ENCODE data around the gene RNF208. TPM values are rescaled to one million over a fixed set of nuclear protein-coding genes. Genes with fewer than 3 reads are reported as not detected.
A peak's percentile ranks its signal among the peaks of the same experiment; 100 is the strongest.

The RNF208 gene
- total and polyA plus RNA-seq, 9 of the 15 experiments (the other 6 are each of a cell fraction or from before 2014, with no cell fraction given) = 0.15 to 6.9 (median 0.50) TPM; not detected in 2

DNA sequence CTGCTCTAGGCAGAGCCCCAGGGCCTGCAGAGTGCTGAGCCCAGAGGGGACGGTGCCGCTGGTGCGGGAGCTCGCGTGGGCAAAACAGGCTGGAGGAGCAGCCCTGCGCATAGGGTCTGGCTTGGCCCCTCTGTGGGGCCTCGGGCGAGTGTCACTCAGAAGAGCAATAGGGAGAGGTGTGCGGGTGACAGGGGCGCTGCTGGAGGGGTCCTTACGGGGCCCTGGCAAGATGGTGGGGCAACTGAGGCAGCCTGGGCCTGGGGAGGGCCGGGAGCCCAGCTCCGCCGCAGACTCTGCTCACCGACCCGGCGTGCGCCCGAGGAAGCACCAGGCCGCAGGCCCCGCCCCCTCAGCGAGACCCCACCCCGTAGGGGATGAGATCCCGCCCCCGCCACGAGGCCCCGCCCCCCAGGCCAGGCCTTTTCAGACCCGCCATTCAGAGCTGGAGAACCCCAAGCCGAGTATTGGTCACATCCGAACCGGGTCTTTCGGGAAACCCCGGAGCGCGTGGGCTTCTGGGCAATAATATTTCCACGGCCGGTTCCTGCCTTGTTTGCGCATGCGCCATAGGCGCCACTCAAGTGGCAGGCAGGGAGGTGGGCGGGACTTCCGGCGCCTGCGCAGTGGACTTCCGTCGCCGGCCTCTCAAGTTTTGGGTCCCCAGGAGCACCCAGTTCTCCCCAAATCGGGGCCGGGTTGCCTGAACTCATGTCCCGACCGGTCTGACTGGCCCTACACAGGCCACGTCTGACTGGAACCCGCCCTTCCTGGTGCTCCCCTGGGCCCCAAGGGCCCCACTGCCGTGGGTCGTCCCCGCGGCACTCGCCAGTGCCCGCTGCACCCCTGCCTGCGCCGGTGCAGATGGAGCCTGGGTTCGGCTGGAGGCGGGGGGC lies 1.3 kb upstream of the RNF208 start (continued):
- TF ChIP-seq ZNF766 (CRISPR knock-in tag; conservative IDR thresholded peaks at IDR 0.05) (no peak), SNRNP70 (optimal IDR thresholded peaks at IDR 0.05; ENCODE audit: low read depth, low read length) (no peak)

GRCh38 chr9:137221506-137222111 lies 431 bp downstream of the RNF208 start:
- intact Hi-C loops (cut with micrococcal nuclease) = no loop called here
- H3K9ac ChIP-seq (ENCODE audit: insufficient read depth in 1 of 2, low read depth in 2 of 2, low read length in 2 of 2) = peak overlapping the region in 1 of 2 experiments; percentile 33; a peak in 1 of 4 replicates
- ATAC-seq (no peak), FAIRE-seq (no peak), DNase-seq (ENCODE audit: extremely low read depth in 1 of 4, low spot score in 3 of 4) (peak in 1 of 4 experiments; percentile 23)
- BruUV-seq (replicated peaks) = no TSS peak
- H3K36me3 ChIP-seq (ENCODE audit: control insufficient read depth, insufficient read depth, low read length) = peaks cover 11% of the 10 kb centered on the region; the same call in 1 of the 3 replicates
- no peak overlapping the region for H3K4me2 ChIP-seq (ENCODE audit: insufficient read depth, low read length)
- no peak overlapping the region for H3K27ac ChIP-seq (ENCODE audit: extremely low read depth, low read depth, low read length)
- no peaks in the 10 kb centered on the region for H3K27me3 ChIP-seq (ENCODE audit: control insufficient read depth in 2 of 2, insufficient read depth in 2 of 2, low read length in 2 of 2)
- POLR2A ChIA-PET = interaction anchor here (0.9 to 1.7 kb wide), 4 partner anchors 17 to 33 kb away, joined by 3 to 7 read pairs (median 4); partner anchors contain the start of genes ANAPC2 and SSNA1
- H3K4me3 ChIP-seq = peak overlapping the region; percentile 11; the same call in 1 of the 2 replicates
- peaks cover 18% of the 10 kb centered on the region; the same call in 2 of the 3 replicates for H3K79me2 ChIP-seq (ENCODE audit: control insufficient read depth, insufficient read depth, low read length)
- H3K9me1 ChIP-seq (ENCODE audit: control insufficient read depth, insufficient read depth, low read length) = no peaks in the 10 kb centered on the region
- WGBS (ENCODE audit: insufficient coverage, low coverage, missing lambda C conversion rate) = 60% methylated on average over 1 of the region's 61 CpGs
- H2AFZ ChIP-seq (ENCODE audit: low read depth, low read length) = no peak overlapping the region
- H3K9me3 ChIP-seq (replicated peaks; ENCODE audit: control insufficient read depth, insufficient read depth, low read depth, low read length) = no peaks in the 10 kb centered on the region
- CTCF ChIA-PET (ENCODE audit: low intra/inter-chr PET ratio) = no interaction called here
- TF ChIP-seq TSC22D4 (tag; IDR thresholded peaks at IDR 0.05) (no peak), JUND (IDR thresholded peaks at IDR 0.05; ENCODE audit: borderline replicate concordance, low read depth, low read length) (no peak), JUND (tag; IDR thresholded peaks at IDR 0.05; ENCODE audit: borderline replicate concordance, low read depth, low read length) (no peak), BDP1 (IDR thresholded peaks at IDR 0.05; ENCODE audit: insufficient read depth, insufficient read length) (no peak), NR2C2 (CRISPR knock-in tag; IDR thresholded peaks at IDR 0.05) (no peak), NR2C2 (tag; IDR thresholded peaks at IDR 0.05) (peak; percentile 35; the same call in 1 of the 2 replicates), ZNF274 (IDR thresholded peaks at IDR 0.05; ENCODE audit: borderline replicate concordance, low read depth, low read length) (no peak), ZNF316 (IDR thresholded peaks at IDR 0.05) (no peak), NR2C1 (IDR thresholded peaks at IDR 0.05) (peak; percentile 27; the same call in 1 of the 2 replicates), NR2C1 (tag; IDR thresholded peaks at IDR 0.05) (peak; percentile 48; the same call in 1 of the 2 replicates), ARNT (IDR thresholded peaks at IDR 0.05) (no peak), ZNF507 (tag; conservative IDR thresholded peaks at IDR 0.05) (no peak), ZBTB33 (CRISPR knock-in tag; IDR thresholded peaks at IDR 0.05) (peak; percentile 32; the same call in 1 of the 2 replicates), HNRNPL (IDR thresholded peaks at IDR 0.05; ENCODE audit: low read depth, low read length) (peak; percentile 77; the same call in 1 of the 2 replicates), NCOA2 (IDR thresholded peaks at IDR 0.05; ENCODE audit: partially characterized antibody in 2 of 2) (no peak)
- peaks cover 34 to 95% of the 10 kb centered on the region in 2 experiments for H3K4me1 ChIP-seq (replicated peaks in 1 of 2; ENCODE audit: control insufficient read depth in 2 of 2, insufficient read depth in 2 of 2, low read length in 2 of 2)
- no peaks in the 10 kb centered on the region for H4K20me1 ChIP-seq (replicated peaks; ENCODE audit: control insufficient read depth, insufficient read depth, low read length)
- in situ Hi-C loops (cut with MboI) = no loop called here

All from K562 (cell line).